HepG2 (cell line): Measurements from ENCODE around the gene GMFB. TPM values are rescaled to one million over a fixed set of nuclear protein-coding genes. Genes with fewer than 3 reads are reported as not detected.

Source experiments
- DBP ChIP-seq: sonication (generic); formaldehyde crosslinking; IDR thresholded peaks from 2 replicates; pipeline ENCODE4 v1.4.0; 2020; ENCODE audit warnings: missing genetic modification reagents; ENCODE audit errors: not compliant biosample characterization
- DPF2 ChIP-seq: sonication (generic); formaldehyde crosslinking; IDR thresholded peaks from 2 replicates; pipeline ENCODE4 v1.4.0; 2020; ENCODE audit warnings: mild to moderate bottlenecking, low read depth, missing genetic modification reagents, borderline replicate concordance
- DR1 ChIP-seq: sonication (generic); formaldehyde crosslinking; IDR thresholded peaks from 2 replicates; pipeline ENCODE4 v1.8.0; 2021; ENCODE audit warnings: mild to moderate bottlenecking, missing genetic modification reagents, inconsistent platforms
- DZIP1 ChIP-seq: sonication (generic); formaldehyde crosslinking; IDR thresholded peaks from 2 replicates; pipeline ENCODE4 v1.5.0; 2020; ENCODE audit warnings: mild to moderate bottlenecking, missing genetic modification reagents
- EP300 ChIP-seq, 3 experiments: sonication (generic) in 1 of 3; formaldehyde crosslinking in 1 of 3; IDR thresholded peaks; 2 replicates each; pipeline versions ENCODE4 v1.5.1 to v1.6.1; 2011 to 2020; ENCODE audit warnings: low read depth in 2 of 3, low read length in 2 of 3, borderline replicate concordance in 1 of 3, improper control_type of control experiment in 1 of 3, mild to moderate bottlenecking in 1 of 3, missing genetic modification reagents in 1 of 3, moderate library complexity in 1 of 3
- HOXA3 ChIP-seq: sonication (generic); formaldehyde crosslinking; IDR thresholded peaks from 2 replicates; pipeline ENCODE4 v1.5.0; 2020; ENCODE audit warnings: missing genetic modification reagents
- JUNB ChIP-seq: sonication (generic); formaldehyde crosslinking; IDR thresholded peaks from 2 replicates; pipeline ENCODE4 v1.8.0; 2022; ENCODE audit warnings: missing genetic modification reagents, mild to moderate bottlenecking, borderline replicate concordance
- KAT7 ChIP-seq: IDR thresholded peaks from 2 replicates; pipeline ENCODE4 v1.6.1; 2018; ENCODE audit warnings: borderline replicate concordance, missing compliant biosample characterization
- KDM3A ChIP-seq: IDR thresholded peaks from 2 replicates; pipeline ENCODE4 v1.6.1; 2018; ENCODE audit warnings: low read depth, missing compliant biosample characterization
- PPARG ChIP-seq: conservative IDR thresholded peaks from 2 replicates; pipeline ENCODE4 v1.6.1; 2016; ENCODE audit warnings: missing biosample characterization, missing genetic modification reagents
- RBAK ChIP-seq: sonication (generic); formaldehyde crosslinking; IDR thresholded peaks from 2 replicates; pipeline ENCODE4 v1.5.1; 2020; ENCODE audit warnings: mild to moderate bottlenecking, missing genetic modification reagents
- SOX13 ChIP-seq, 3 experiments: fragments of 450-650 bp in 1 of 3; sonication (generic) in 1 of 3; formaldehyde crosslinking in 1 of 3; IDR thresholded peaks in 2 of 3; conservative IDR thresholded peaks in 1 of 3; 2 replicates each; pipeline versions ENCODE4 v1.5.0 to v1.6.1; 2016 to 2020; ENCODE audit warnings: antibody characterized with exemption in 1 of 3, mild to moderate bottlenecking in 1 of 3, missing compliant biosample characterization in 1 of 3, missing genetic modification reagents in 1 of 3, moderate library complexity in 1 of 3
- TRIM22 ChIP-seq: fragments of 450-650 bp; IDR thresholded peaks from 2 replicates; pipeline ENCODE4 v1.6.1; 2017
- ZNF274 ChIP-seq: sonication (generic); formaldehyde crosslinking; IDR thresholded peaks from 2 replicates; pipeline ENCODE4 v1.5.1; 2020; ENCODE audit warnings: mild to moderate bottlenecking, missing genetic modification reagents
- ZNF484 ChIP-seq: sonication (generic); formaldehyde crosslinking; IDR thresholded peaks from 2 replicates; pipeline ENCODE4 v1.5.1; 2020; ENCODE audit warnings: mild to moderate bottlenecking, low read depth, missing genetic modification reagents, borderline replicate concordance
- ZNF597 ChIP-seq: sonication (generic); formaldehyde crosslinking; IDR thresholded peaks from 2 replicates; pipeline ENCODE4 v1.5.0; 2020; ENCODE audit warnings: missing genetic modification reagents
- ZNF770 ChIP-seq: sonication (generic); formaldehyde crosslinking; IDR thresholded peaks from 2 replicates; pipeline ENCODE4 v1.5.0; 2020; ENCODE audit warnings: mild to moderate bottlenecking, missing genetic modification reagents
- polyA plus RNA-seq, 8 experiments: library from polyadenylated mRNA; depleted of rRNA in 3 of 8; stranded (reverse) in 7 of 8; unstranded in 1 of 8; fragments of >200 nt; fragmentation: Illumina TruSeq in 4 of 8; extraction: Trizol in 4 of 8; gene quantifications; 2 replicates each; pipeline versions ENCODE4 v1.2.1 to v1.2.3, GENCODE V29; 2011 to 2016; ENCODE audit warnings: low read depth in 4 of 8, missing spikeins in 1 of 8, mixed read lengths in 1 of 8; ENCODE audit not compliant: insufficient read depth in 1 of 8
- total RNA-seq, 5 experiments: library from RNA; depleted of rRNA; stranded (reverse); fragments of >200 nt; fragmentation: Illumina TruSeq; extraction: Trizol; gene quantifications; 2 replicates each; pipeline ENCODE4 v1.2.3, GENCODE V29; 2016; ENCODE audit warnings: low read depth in 1 of 5

GMFB gene
- total and polyA plus RNA-seq, 2 of the 13 experiments (the other 11 are each of a cell fraction or from before 2014, with no cell fraction given): 17.3 to 68.2 TPM

- TF ChIP-seq DZIP1 (CRISPR knock-in tag): no peak; the same call in 1 of the 2 replicates
- no peak; the same call in 1 of the 2 replicates for TF ChIP-seq DR1 (CRISPR knock-in tag)
- TF ChIP-seq HOXA3 (CRISPR knock-in tag): peak; percentile 79
- TF ChIP-seq ZNF484: no peak
- TF ChIP-seq DPF2: no peak
- TF ChIP-seq ZNF770 (CRISPR knock-in tag): 0 out of 2 replicates have a peak, but pooled peaks have one; percentile 51
- peak in 1 of 2 experiments; percentile 3; a peak in 1 of 4 replicates for TF ChIP-seq EP300 (IDR thresholded peaks at IDR 0.05; ENCODE audit: low read depth in 2 of 2, low read length in 2 of 2)
- TF ChIP-seq EP300 (CRISPR knock-in tag; IDR thresholded peaks at IDR 0.05; ENCODE audit: borderline replicate concordance): no peak
- no peak for TF ChIP-seq RBAK (CRISPR knock-in tag)
- 0 out of 2 replicates have a peak, but pooled peaks have one; percentile 19 for TF ChIP-seq PPARG (CRISPR knock-in tag)
- TF ChIP-seq KAT7: peak; percentile 79
- peak; percentile 40; the same call in 1 of the 2 replicates for TF ChIP-seq ZNF274 (CRISPR knock-in tag)
- peak; percentile 8; the same call in 1 of the 2 replicates for TF ChIP-seq SOX13 (IDR thresholded peaks at IDR 0.05)
- peak in 1 of 2 experiments; percentile 47; a peak in 1 of 4 replicates for TF ChIP-seq SOX13 (CRISPR knock-in tag; conservative IDR thresholded peaks at IDR 0.05 in 1 of 2, IDR thresholded peaks at IDR 0.05 in 1 of 2)
- TF ChIP-seq KDM3A (CRISPR knock-in tag): 0 out of 2 replicates have a peak, but pooled peaks have one; percentile 74
- TF ChIP-seq ZNF597 (CRISPR knock-in tag): no peak
- TF ChIP-seq DBP (CRISPR knock-in tag): no peak
- TF ChIP-seq TRIM22: no peak
- no peak for TF ChIP-seq JUNB (CRISPR knock-in tag)
Observed at GRCh38 chr14:54440873-54441868, 47.6 kb downstream of the GMFB start, which contains the start of gene CNIH1 (continued).
